K562 (cell line): Measurements from ENCODE around the gene USP1. TPM values are rescaled to one million over a fixed set of nuclear protein-coding genes. Genes with fewer than 3 reads are reported as not detected.

Source experiments
- ATAC-seq: fragments of 200-7000 bp; cut with Tn5 transposase; 3 replicates; pipeline ENCODE4 v1.9.1; 2020; ENCODE audit warnings: moderate library complexity
- BruUV-seq: library from RNA; stranded (reverse); fragments of 400-500 nt; replicated peaks from 2 replicates; lab custom pipeline; 2021; lab: Mats Ljungman, UMichigan
- CTCF ChIA-PET: fragments of 300-600 bp; formaldehyde crosslinking; extraction: SDS; loops from one replicate; lab custom pipeline; 2021; ENCODE audit warnings: low intra/inter-chr PET ratio; lab: Yijun Ruan, JAX
- POLR2A ChIA-PET: fragments of 300-600, 350-650 bp; sonication (Branson Sonifier 250); formaldehyde crosslinking; extraction: SDS; loops from one replicate; lab custom pipeline; 2021; ENCODE audit warnings: antibody characterized with exemption, inconsistent platforms; lab: Yijun Ruan, JAX
- DNase-seq, 4 experiments: peaks; one replicate each; pipeline versions ENCODE4 v3.0.0 to v3.0.0-alpha.2; 2011 to 2018; ENCODE audit warnings: low spot score in 3 of 4, mixed read lengths in 3 of 4; ENCODE audit errors: extremely low read depth in 1 of 4
- FAIRE-seq: peaks from 2 replicates; lab custom pipeline; 2011; peaks lifted over from hg19 to GRCh38; lab: Jason Lieb, UNC
- H2AFZ ChIP-seq: 2 replicates; pipeline ENCODE4 v1.6.0; 2011; ENCODE audit warnings: low read depth, low read length, control low read depth, inconsistent platforms
- H3K27ac ChIP-seq: fragments of 200-600 bp; 3 replicates; pipeline ENCODE4 v1.8.0; 2011; ENCODE audit warnings: low read depth, mild to moderate bottlenecking, control low read depth, inconsistent platforms, low read length, moderate library complexity, mixed read lengths; ENCODE audit errors: extremely low read depth
- H3K27me3 ChIP-seq, 2 experiments: fragments of 300-600 bp in 1 of 2; 2 replicates in 1 of 2; 3 replicates in 1 of 2; pipeline versions ENCODE4 v1.6.0 to v1.8.0; 2011; ENCODE audit warnings: inconsistent platforms in 2 of 2, low read length in 2 of 2, mild to moderate bottlenecking in 1 of 2, mixed read lengths in 1 of 2, moderate library complexity in 1 of 2; ENCODE audit not compliant: control insufficient read depth in 2 of 2, insufficient read depth in 2 of 2
- H3K36me3 ChIP-seq: fragments of 300-600 bp; 3 replicates; pipeline ENCODE4 v1.8.0; 2011; ENCODE audit warnings: mild to moderate bottlenecking, low read length, inconsistent platforms; ENCODE audit not compliant: control insufficient read depth, insufficient read depth
- H3K4me1 ChIP-seq, 2 experiments: fragments of 200-600 bp in 1 of 2; replicated peaks in 1 of 2; 2 replicates in 1 of 2; 3 replicates in 1 of 2; pipeline versions ENCODE4 v1.5.1 to v1.8.0; 2011; ENCODE audit warnings: inconsistent platforms in 2 of 2, low read length in 2 of 2, mild to moderate bottlenecking in 1 of 2, mixed read lengths in 1 of 2, moderate library complexity in 1 of 2; ENCODE audit not compliant: control insufficient read depth in 2 of 2, insufficient read depth in 2 of 2
- H3K4me2 ChIP-seq: 2 replicates; pipeline ENCODE4 v1.6.1; 2011; ENCODE audit warnings: low read length, control low read depth, inconsistent platforms, mixed read lengths; ENCODE audit not compliant: insufficient read depth
- H3K4me3 ChIP-seq: fragments of 200-600 bp; sonication (generic), shearing (Covaris generic); 2 replicates; pipeline ENCODE4 v1.5.1; 2016; ENCODE audit warnings: control low read depth, inconsistent platforms
- H3K79me2 ChIP-seq: fragments of 200-600 bp; 3 replicates; pipeline ENCODE4 v1.8.0; 2011; ENCODE audit warnings: low read length, inconsistent platforms; ENCODE audit not compliant: control insufficient read depth, insufficient read depth
- H3K9ac ChIP-seq, 2 experiments: 2 replicates each; pipeline versions ENCODE4 v1.6.0 to v1.6.1; 2011; ENCODE audit warnings: low read depth in 2 of 2, low read length in 2 of 2, control low read depth in 1 of 2, inconsistent platforms in 1 of 2, mild to moderate bottlenecking in 1 of 2, mixed read lengths in 1 of 2; ENCODE audit not compliant: insufficient read depth in 1 of 2
- H3K9me1 ChIP-seq: one replicate; pipeline ENCODE4 v1.6.0; 2011; ENCODE audit warnings: inconsistent platforms, mild to moderate bottlenecking, low read length, moderate library complexity; ENCODE audit not compliant: control insufficient read depth, insufficient read depth
- H3K9me3 ChIP-seq: replicated peaks from 2 replicates; pipeline ENCODE4 v1.5.1; 2011; ENCODE audit warnings: low read depth, low read length, inconsistent platforms; ENCODE audit not compliant: control insufficient read depth, insufficient read depth
- H4K20me1 ChIP-seq: replicated peaks from 2 replicates; pipeline ENCODE4 v1.6.1; 2011; ENCODE audit warnings: low read length, inconsistent platforms, mixed read lengths; ENCODE audit not compliant: control insufficient read depth, insufficient read depth
- BRCA1 ChIP-seq, 2 experiments: fragments of 450-650 bp in 1 of 2; sonication (generic) in 1 of 2; formaldehyde crosslinking in 1 of 2; IDR thresholded peaks; 2 replicates each; pipeline versions ENCODE4 v1.5.0 to v1.6.1; 2017 to 2020; ENCODE audit warnings: mild to moderate bottlenecking in 1 of 2, missing genetic modification reagents in 1 of 2
- CREB1 ChIP-seq, 2 experiments: sonication (generic) in 1 of 2; formaldehyde crosslinking in 1 of 2; IDR thresholded peaks; 2 replicates each; pipeline versions ENCODE4 v1.6.1 to v1.8.0; 2012 to 2022; ENCODE audit warnings: inconsistent platforms in 1 of 2, mild to moderate bottlenecking in 1 of 2, missing genetic modification reagents in 1 of 2, moderate library complexity in 1 of 2
- CREM ChIP-seq: IDR thresholded peaks from 2 replicates; pipeline ENCODE4 v1.6.1; 2014; ENCODE audit warnings: antibody characterized with exemption, low read depth
- FOXK1 ChIP-seq: sonication (generic); formaldehyde crosslinking; IDR thresholded peaks from 2 replicates; pipeline ENCODE4 v1.8.0; 2022; ENCODE audit warnings: missing genetic modification reagents, mild to moderate bottlenecking, borderline replicate concordance
- GATAD2A ChIP-seq: fragments of 450-650 bp; IDR thresholded peaks from 2 replicates; pipeline ENCODE4 v1.6.1; 2017
- KDM4B ChIP-seq, 2 experiments: fragments of 450-650 bp in 1 of 2; sonication (generic) in 1 of 2; IDR thresholded peaks; 2 replicates each; pipeline ENCODE4 v1.6.1; 2016 to 2017; ENCODE audit warnings: borderline replicate concordance in 2 of 2, antibody characterized with exemption in 1 of 2, low read depth in 1 of 2, mild to moderate bottlenecking in 1 of 2
- KDM5B ChIP-seq: fragments of 200-600 bp; sonication (generic); IDR thresholded peaks from 2 replicates; pipeline ENCODE4 v1.6.1; 2012; ENCODE audit warnings: low read depth, mild to moderate bottlenecking, moderate library complexity, low read length, control low read depth, inconsistent platforms; ENCODE audit not compliant: insufficient replicate concordance
- MCM7 ChIP-seq, 2 experiments: fragments of 450-650 bp; IDR thresholded peaks; 2 replicates each; pipeline ENCODE4 v1.6.1; 2016 to 2018
- SETDB1 ChIP-seq: IDR thresholded peaks from one replicate; pipeline ENCODE4 v1.6.1; 2012; ENCODE audit warnings: low read length, control low read depth, inconsistent platforms
- SMARCA4 ChIP-seq: fragments of 450-650 bp; IDR thresholded peaks from 2 replicates; pipeline ENCODE4 v1.6.1; 2016
- UBTF ChIP-seq, 2 experiments: IDR thresholded peaks; 2 replicates each; pipeline ENCODE4 v1.6.1; 2012; ENCODE audit warnings: improper control_type of control experiment in 2 of 2, low read depth in 2 of 2, low read length in 2 of 2, borderline replicate concordance in 1 of 2
- ZBTB1 ChIP-seq: sonication (generic); formaldehyde crosslinking; IDR thresholded peaks from 2 replicates; pipeline ENCODE4 v1.8.1; 2023; ENCODE audit warnings: missing genetic modification reagents, low read depth, mild to moderate bottlenecking, borderline replicate concordance
- ZBTB33 ChIP-seq: sonication (generic); formaldehyde crosslinking; IDR thresholded peaks from 2 replicates; pipeline ENCODE4 v1.8.1; 2023; ENCODE audit warnings: mild to moderate bottlenecking, missing genetic modification reagents
- ZKSCAN1 ChIP-seq: fragments of 150-350 bp; IDR thresholded peaks from 2 replicates; pipeline ENCODE4 v1.6.1; 2016; ENCODE audit warnings: low read depth, low read length
- ZNF253 ChIP-seq: fragments of 250-450 bp; sonication (Bioruptor Pico); conservative IDR thresholded peaks from 2 replicates; pipeline ENCODE4 v1.6.1; 2021; ENCODE audit warnings: mild to moderate bottlenecking
- ZNF589 ChIP-seq: fragments of 200-800 bp; sonication (Bioruptor generic); IDR thresholded peaks from 2 replicates; pipeline ENCODE4 v1.6.1; 2016; ENCODE audit warnings: low read depth, missing genetic modification characterization, missing compliant biosample characterization
- WGBS: fragments of 100-300 bp; shearing (Covaris generic); methylation state at CpG from one replicate; pipeline ENCODE4 v1.1.6; 2016; ENCODE audit warnings: low coverage, mixed read lengths; ENCODE audit not compliant: insufficient coverage; ENCODE audit errors: missing lambda C conversion rate; 5-methylcytosine and 5-hydroxymethylcytosine counted together
- in situ Hi-C: fragments of 300-500 bp; cut with MboI; formaldehyde crosslinking; loops from 4 replicates; pipeline ENCODE4 v1.15.0; 2018; ENCODE audit warnings: inconsistent platforms, mixed read lengths
- intact Hi-C: fragments of 100-400 bp; cut with micrococcal nuclease; formaldehyde crosslinking; loops from 2 replicates; pipeline ENCODE4 v1.14.2; 2022
- polyA plus RNA-seq, 8 experiments: library from polyadenylated mRNA; depleted of rRNA in 4 of 8; stranded (reverse) in 5 of 8; unstranded in 3 of 8; fragments of >200 nt; fragmentation: Nextera tagmentation in 2 of 8; fragmentation: Illumina TruSeq in 1 of 8; extraction: Ambion mirVana in 2 of 8; extraction: Trizol in 1 of 8; gene quantifications; 2 replicates each; pipeline versions ENCODE4 v1.2.1 to v1.2.3, GENCODE V29; 2011 to 2014; ENCODE audit warnings: inconsistent platforms in 1 of 8, missing spikeins in 1 of 8
- total RNA-seq, 7 experiments: library from RNA; depleted of rRNA in 6 of 7; stranded (reverse); fragments of >200 nt in 6 of 7; fragmentation: Illumina TruSeq in 2 of 7; extraction: Trizol in 2 of 7; gene quantifications; 2 replicates each; pipeline versions ENCODE4 v1.2.1 to v1.2.3, GENCODE V29; 2011 to 2021; ENCODE audit warnings: low replicate concordance in 1 of 7

Gene USP1
- total and polyA plus RNA-seq, 9 of the 15 experiments (the other 6 are each of a cell fraction or from before 2014, with no cell fraction given): 27.3 to 87.9 (median 51.7) TPM

GRCh38 chr1:62435231-62436038 lies 1.4 kb upstream of the USP1 start:
- Histone ChIP-seq H4K20me1 (peaks cover 6% of the 10 kb centered on the region; the same call in 1 of the 2 replicates), H3K36me3 (peaks cover 4% of the 10 kb centered on the region; the same call in 2 of the 3 replicates), H3K4me3 (peak overlapping the region; percentile 89), H3K9me3 (no peaks in the 10 kb centered on the region), H3K9ac (peak overlapping the region; percentile 97 to 99), H3K4me1 (peaks cover 2 to 17% of the 10 kb centered on the region in 2 experiments; a peak in 4 of 5 replicates), H3K27ac (peak overlapping the region; percentile 97), H3K79me2 (peaks cover 43% of the 10 kb centered on the region), H3K9me1 (no peaks in the 10 kb centered on the region), H3K27me3 (peaks cover 0 to 5% of the 10 kb centered on the region in 2 experiments; a peak in 1 of 5 replicates), H3K4me2 (peak overlapping the region; percentile 92), H2AFZ (peak overlapping the region; percentile 81)
- POLR2A ChIA-PET: interaction anchor here (0.6 to 2.9 kb wide), 14 partner anchors 8 to 1315 kb away, joined by 3 to 12 read pairs (median 3); no protein-coding TSS in a partner anchor
- in situ Hi-C loops: no loop called here
- DNase-seq (peak in 2 of 4 experiments; percentile 16 to 25), FAIRE-seq (peak; percentile 15), ATAC-seq (peak; percentile 1)
- BruUV-seq: TSS peak; percentile 91
- CTCF ChIA-PET: no interaction called here
- intact Hi-C loops: loop anchor here (5.0 kb wide), 1 partner anchor 1383 kb away; no protein-coding TSS in a partner anchor
- WGBS: 35% methylated on average over 28 of the region's 31 CpGs
- TF ChIP-seq ZNF253: no peak
- TF ChIP-seq BRCA1 (IDR thresholded peaks at IDR 0.05): no peak
- no peak for TF ChIP-seq BRCA1 (CRISPR knock-in tag; IDR thresholded peaks at IDR 0.05)
- no peak for TF ChIP-seq MCM7 (IDR thresholded peaks at IDR 0.05)
- TF ChIP-seq ZBTB1 (CRISPR knock-in tag): peak; percentile 51; the same call in 1 of the 2 replicates
- TF ChIP-seq SMARCA4: no peak; the same call in 1 of the 2 replicates
- TF ChIP-seq CREM: no peak
- TF ChIP-seq KDM5B: peak; percentile 6
- no peak for TF ChIP-seq KDM4B (IDR thresholded peaks at IDR 0.05; ENCODE audit: borderline replicate concordance in 2 of 2, low read depth in 1 of 2)
- peak; percentile 98 for TF ChIP-seq ZKSCAN1
- TF ChIP-seq CREB1 (IDR thresholded peaks at IDR 0.05): no peak
- 0 out of 2 replicates have a peak, but pooled peaks have one; percentile 13 for TF ChIP-seq CREB1 (CRISPR knock-in tag; IDR thresholded peaks at IDR 0.05)
- TF ChIP-seq FOXK1 (CRISPR knock-in tag): 0 out of 2 replicates have a peak, but pooled peaks have one; percentile 94
- no peak for TF ChIP-seq SETDB1
- no peak for TF ChIP-seq ZNF589 (CRISPR knock-in tag)
- 0 out of 2 replicates have a peak, but pooled peaks have one; percentile 60 for TF ChIP-seq ZBTB33 (CRISPR knock-in tag)
- peak in 1 of 2 experiments; percentile 45; a peak in 1 of 4 replicates for TF ChIP-seq UBTF (IDR thresholded peaks at IDR 0.05; ENCODE audit: borderline replicate concordance in 1 of 2, low read depth in 2 of 2, low read length in 2 of 2)
- 0 out of 2 replicates have a peak, but pooled peaks have one; percentile 21 for TF ChIP-seq GATAD2A
